K562 (cell line): ENCODE results near the gene ACR. TPM values are rescaled to one million over a fixed set of nuclear protein-coding genes. Genes with fewer than 3 reads are reported as not detected.

Experiments used
- ATAC-seq: fragments of 200-7000 bp; cut with Tn5 transposase; 3 replicates; pipeline ENCODE4 v1.9.1; 2020; ENCODE audit warnings: moderate library complexity
- BruUV-seq: library from RNA; stranded (reverse); fragments of 400-500 nt; replicated peaks from 2 replicates; lab custom pipeline; 2021; lab: Mats Ljungman, UMichigan
- CTCF ChIA-PET: fragments of 300-600 bp; formaldehyde crosslinking; extraction: SDS; loops from one replicate; lab custom pipeline; 2021; ENCODE audit warnings: low intra/inter-chr PET ratio; lab: Yijun Ruan, JAX
- POLR2A ChIA-PET: fragments of 300-600, 350-650 bp; sonication (Branson Sonifier 250); formaldehyde crosslinking; extraction: SDS; loops from one replicate; lab custom pipeline; 2021; ENCODE audit warnings: antibody characterized with exemption, inconsistent platforms; lab: Yijun Ruan, JAX
- DNase-seq, 4 experiments: peaks; one replicate each; pipeline versions ENCODE4 v3.0.0 to v3.0.0-alpha.2; 2011 to 2018; ENCODE audit warnings: low spot score in 3 of 4, mixed read lengths in 3 of 4; ENCODE audit errors: extremely low read depth in 1 of 4
- FAIRE-seq: peaks from 2 replicates; lab custom pipeline; 2011; peaks lifted over from hg19 to GRCh38; lab: Jason Lieb, UNC
- H2AFZ ChIP-seq: 2 replicates; pipeline ENCODE4 v1.6.0; 2011; ENCODE audit warnings: low read depth, low read length, control low read depth, inconsistent platforms
- H3K27ac ChIP-seq: fragments of 200-600 bp; 3 replicates; pipeline ENCODE4 v1.8.0; 2011; ENCODE audit warnings: low read depth, mild to moderate bottlenecking, control low read depth, inconsistent platforms, low read length, moderate library complexity, mixed read lengths; ENCODE audit errors: extremely low read depth
- H3K27me3 ChIP-seq, 2 experiments: fragments of 300-600 bp in 1 of 2; 2 replicates in 1 of 2; 3 replicates in 1 of 2; pipeline versions ENCODE4 v1.6.0 to v1.8.0; 2011; ENCODE audit warnings: inconsistent platforms in 2 of 2, low read length in 2 of 2, mild to moderate bottlenecking in 1 of 2, mixed read lengths in 1 of 2, moderate library complexity in 1 of 2; ENCODE audit not compliant: control insufficient read depth in 2 of 2, insufficient read depth in 2 of 2
- H3K36me3 ChIP-seq: fragments of 300-600 bp; 3 replicates; pipeline ENCODE4 v1.8.0; 2011; ENCODE audit warnings: mild to moderate bottlenecking, low read length, inconsistent platforms; ENCODE audit not compliant: control insufficient read depth, insufficient read depth
- H3K4me1 ChIP-seq, 2 experiments: fragments of 200-600 bp in 1 of 2; replicated peaks in 1 of 2; 2 replicates in 1 of 2; 3 replicates in 1 of 2; pipeline versions ENCODE4 v1.5.1 to v1.8.0; 2011; ENCODE audit warnings: inconsistent platforms in 2 of 2, low read length in 2 of 2, mild to moderate bottlenecking in 1 of 2, mixed read lengths in 1 of 2, moderate library complexity in 1 of 2; ENCODE audit not compliant: control insufficient read depth in 2 of 2, insufficient read depth in 2 of 2
- H3K4me2 ChIP-seq: 2 replicates; pipeline ENCODE4 v1.6.1; 2011; ENCODE audit warnings: low read length, control low read depth, inconsistent platforms, mixed read lengths; ENCODE audit not compliant: insufficient read depth
- H3K4me3 ChIP-seq: fragments of 200-600 bp; sonication (generic), shearing (Covaris generic); 2 replicates; pipeline ENCODE4 v1.5.1; 2016; ENCODE audit warnings: control low read depth, inconsistent platforms
- H3K79me2 ChIP-seq: fragments of 200-600 bp; 3 replicates; pipeline ENCODE4 v1.8.0; 2011; ENCODE audit warnings: low read length, inconsistent platforms; ENCODE audit not compliant: control insufficient read depth, insufficient read depth
- H3K9ac ChIP-seq, 2 experiments: 2 replicates each; pipeline versions ENCODE4 v1.6.0 to v1.6.1; 2011; ENCODE audit warnings: low read depth in 2 of 2, low read length in 2 of 2, control low read depth in 1 of 2, inconsistent platforms in 1 of 2, mild to moderate bottlenecking in 1 of 2, mixed read lengths in 1 of 2; ENCODE audit not compliant: insufficient read depth in 1 of 2
- H3K9me1 ChIP-seq: one replicate; pipeline ENCODE4 v1.6.0; 2011; ENCODE audit warnings: inconsistent platforms, mild to moderate bottlenecking, low read length, moderate library complexity; ENCODE audit not compliant: control insufficient read depth, insufficient read depth
- H3K9me3 ChIP-seq: replicated peaks from 2 replicates; pipeline ENCODE4 v1.5.1; 2011; ENCODE audit warnings: low read depth, low read length, inconsistent platforms; ENCODE audit not compliant: control insufficient read depth, insufficient read depth
- H4K20me1 ChIP-seq: replicated peaks from 2 replicates; pipeline ENCODE4 v1.6.1; 2011; ENCODE audit warnings: low read length, inconsistent platforms, mixed read lengths; ENCODE audit not compliant: control insufficient read depth, insufficient read depth
- BHLHE40 ChIP-seq: IDR thresholded peaks from 2 replicates; pipeline ENCODE4 v1.6.1; 2011; ENCODE audit warnings: low read length, improper control_type of control experiment
- ERF ChIP-seq: fragments of 450-650 bp; formaldehyde crosslinking; IDR thresholded peaks from 2 replicates; pipeline ENCODE4 v1.4.0; 2020; ENCODE audit warnings: mild to moderate bottlenecking, mixed read lengths
- MXI1 ChIP-seq: IDR thresholded peaks from 2 replicates; pipeline ENCODE4 v1.6.1; 2011; ENCODE audit warnings: low read depth, mild to moderate bottlenecking, improper control_type of control experiment, low read length
- whole genome bisulfite sequencing: fragments of 100-300 bp; shearing (Covaris generic); methylation state at CpG from one replicate; pipeline ENCODE4 v1.1.6; 2016; ENCODE audit warnings: low coverage, mixed read lengths; ENCODE audit not compliant: insufficient coverage; ENCODE audit errors: missing lambda C conversion rate; 5-methylcytosine and 5-hydroxymethylcytosine counted together
- in situ Hi-C: fragments of 300-500 bp; cut with MboI; formaldehyde crosslinking; loops from 4 replicates; pipeline ENCODE4 v1.15.0; 2018; ENCODE audit warnings: inconsistent platforms, mixed read lengths
- intact Hi-C: fragments of 100-400 bp; cut with micrococcal nuclease; formaldehyde crosslinking; loops from 2 replicates; pipeline ENCODE4 v1.14.2; 2022
- polyA plus RNA-seq, 8 experiments: library from polyadenylated mRNA; depleted of rRNA in 4 of 8; stranded (reverse) in 5 of 8; unstranded in 3 of 8; fragments of >200 nt; fragmentation: Nextera tagmentation in 2 of 8; fragmentation: Illumina TruSeq in 1 of 8; extraction: Ambion mirVana in 2 of 8; extraction: Trizol in 1 of 8; gene quantifications; 2 replicates each; pipeline versions ENCODE4 v1.2.1 to v1.2.3, GENCODE V29; 2011 to 2014; ENCODE audit warnings: inconsistent platforms in 1 of 8, missing spikeins in 1 of 8
- total RNA-seq, 7 experiments: library from RNA; depleted of rRNA in 6 of 7; stranded (reverse); fragments of >200 nt in 6 of 7; fragmentation: Illumina TruSeq in 2 of 7; extraction: Trizol in 2 of 7; gene quantifications; 2 replicates each; pipeline versions ENCODE4 v1.2.1 to v1.2.3, GENCODE V29; 2011 to 2021; ENCODE audit warnings: low replicate concordance in 1 of 7
- TF ChIP-seq, protein P1 (sequence below), 3 experiments: fragments of 200-800 bp in 1 of 3; fragments of 250-450 bp in 1 of 3; fragments of 450-650 bp in 1 of 3; sonication (Bioruptor Pico) in 1 of 3; sonication (Bioruptor generic) in 1 of 3; formaldehyde crosslinking in 1 of 3; IDR thresholded peaks; 2 replicates each; pipeline versions ENCODE4 v1.6.1 to v1.8.0; 2016 to 2022; ENCODE audit warnings: mild to moderate bottlenecking in 2 of 3, missing genetic modification characterization in 2 of 3, missing compliant biosample characterization in 1 of 3, moderate library complexity in 1 of 3
- TF ChIP-seq, protein P2 (sequence below): sonication (generic); formaldehyde crosslinking; IDR thresholded peaks from 2 replicates; pipeline ENCODE4 v1.8.0; 2022; ENCODE audit warnings: missing genetic modification reagents, mild to moderate bottlenecking, borderline replicate concordance

The ACR gene
- total and polyA plus RNA-seq, 9 of the 15 experiments (the other 6 are each of a cell fraction or from before 2014, with no cell fraction given), result not detected

DNA sequence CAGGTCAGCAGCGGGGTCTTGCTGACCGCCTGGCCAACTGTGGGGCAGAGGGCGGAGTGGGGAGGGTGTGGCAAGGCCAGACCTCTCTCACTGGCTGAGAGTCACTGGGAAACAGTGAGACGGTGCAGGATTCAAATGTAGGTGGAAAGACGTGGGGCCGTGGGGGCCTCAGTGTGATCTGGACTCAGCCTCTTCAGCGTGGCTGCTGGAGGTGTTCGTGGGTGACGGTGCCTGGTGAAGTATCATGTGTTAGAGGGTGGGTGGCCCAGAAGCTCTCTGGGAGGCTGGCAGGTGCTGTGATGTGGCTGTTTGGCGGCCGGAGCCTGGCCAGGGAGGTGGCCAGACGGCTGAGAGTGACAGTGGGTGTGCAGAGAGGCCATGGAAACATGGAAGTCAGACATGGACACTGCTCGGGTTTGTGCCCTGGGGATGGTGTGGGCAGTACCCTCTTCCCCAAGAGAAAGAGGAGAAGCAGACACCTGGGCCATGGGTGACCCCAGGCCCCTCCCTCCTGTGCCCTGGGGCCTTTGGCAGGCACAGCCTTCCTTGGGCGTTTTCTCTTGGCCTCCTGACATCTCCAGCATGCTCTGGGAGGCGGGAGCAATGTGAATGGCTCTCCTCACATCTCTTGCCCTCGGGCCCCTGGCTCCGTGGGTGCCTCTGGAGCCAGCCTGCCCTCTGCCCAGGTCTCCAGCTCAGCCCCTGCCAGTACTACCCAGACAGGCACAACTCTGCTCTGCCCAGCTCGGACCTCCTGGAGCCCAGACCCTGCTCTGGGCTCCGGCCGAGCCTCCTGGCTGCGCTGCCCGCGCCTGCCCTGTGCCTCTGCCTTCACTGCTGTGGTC, 10.1 kb upstream of the ACR start:
- no peak for ATAC-seq
- no peak overlapping the region for H3K4me3 ChIP-seq
- intact Hi-C loops, result no loop called here
- DNase-seq, result no peak
- POLR2A ChIA-PET, result interaction anchor here (1.3 kb wide), 1 partner anchor 11 kb away, joined by 6 read pairs; no protein-coding TSS in a partner anchor
- no peaks in the 10 kb centered on the region for H3K36me3 ChIP-seq
- no peak overlapping the region for H3K4me2 ChIP-seq
- in situ Hi-C loops, result no loop called here
- no peak overlapping the region for H3K27ac ChIP-seq
- peaks cover 5 to 45% of the 10 kb centered on the region in 2 experiments; a peak in 3 of 5 replicates for H3K27me3 ChIP-seq
- H3K4me1 ChIP-seq, result peaks cover 0 to 11% of the 10 kb centered on the region in 2 experiments; a peak in 3 of 5 replicates
- no peaks in the 10 kb centered on the region for H3K79me2 ChIP-seq
- no peak for FAIRE-seq
- BruUV-seq, result no TSS peak
- H2AFZ ChIP-seq, result no peak overlapping the region
- no peaks in the 10 kb centered on the region for H3K9me1 ChIP-seq
- H3K9me3 ChIP-seq, result no peaks in the 10 kb centered on the region
- 2% methylated on average over 13 of the region's 23 CpGs for WGBS
- H3K9ac ChIP-seq, result no peak overlapping the region
- H4K20me1 ChIP-seq, result no peaks in the 10 kb centered on the region
- CTCF ChIA-PET, result no interaction called here
- no peak for TF ChIP-seq BHLHE40
- TF ChIP-seq, protein P1, sequence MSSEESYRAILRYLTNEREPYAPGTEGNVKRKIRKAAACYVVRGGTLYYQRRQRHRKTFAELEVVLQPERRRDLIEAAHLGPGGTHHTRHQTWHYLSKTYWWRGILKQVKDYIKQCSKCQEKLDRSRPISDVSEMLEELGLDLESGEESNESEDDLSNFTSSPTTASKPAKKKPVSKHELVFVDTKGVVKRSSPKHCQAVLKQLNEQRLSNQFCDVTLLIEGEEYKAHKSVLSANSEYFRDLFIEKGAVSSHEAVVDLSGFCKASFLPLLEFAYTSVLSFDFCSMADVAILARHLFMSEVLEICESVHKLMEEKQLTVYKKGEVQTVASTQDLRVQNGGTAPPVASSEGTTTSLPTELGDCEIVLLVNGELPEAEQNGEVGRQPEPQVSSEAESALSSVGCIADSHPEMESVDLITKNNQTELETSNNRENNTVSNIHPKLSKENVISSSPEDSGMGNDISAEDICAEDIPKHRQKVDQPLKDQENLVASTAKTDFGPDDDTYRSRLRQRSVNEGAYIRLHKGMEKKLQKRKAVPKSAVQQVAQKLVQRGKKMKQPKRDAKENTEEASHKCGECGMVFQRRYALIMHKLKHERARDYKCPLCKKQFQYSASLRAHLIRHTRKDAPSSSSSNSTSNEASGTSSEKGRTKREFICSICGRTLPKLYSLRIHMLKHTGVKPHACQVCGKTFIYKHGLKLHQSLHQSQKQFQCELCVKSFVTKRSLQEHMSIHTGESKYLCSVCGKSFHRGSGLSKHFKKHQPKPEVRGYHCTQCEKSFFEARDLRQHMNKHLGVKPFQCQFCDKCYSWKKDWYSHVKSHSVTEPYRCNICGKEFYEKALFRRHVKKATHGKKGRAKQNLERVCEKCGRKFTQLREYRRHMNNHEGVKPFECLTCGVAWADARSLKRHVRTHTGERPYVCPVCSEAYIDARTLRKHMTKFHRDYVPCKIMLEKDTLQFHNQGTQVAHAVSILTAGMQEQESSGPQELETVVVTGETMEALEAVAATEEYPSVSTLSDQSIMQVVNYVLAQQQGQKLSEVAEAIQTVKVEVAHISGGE (CRISPR knock-in tag; IDR thresholded peaks at IDR 0.05), result no peak
- TF ChIP-seq, protein P2, sequence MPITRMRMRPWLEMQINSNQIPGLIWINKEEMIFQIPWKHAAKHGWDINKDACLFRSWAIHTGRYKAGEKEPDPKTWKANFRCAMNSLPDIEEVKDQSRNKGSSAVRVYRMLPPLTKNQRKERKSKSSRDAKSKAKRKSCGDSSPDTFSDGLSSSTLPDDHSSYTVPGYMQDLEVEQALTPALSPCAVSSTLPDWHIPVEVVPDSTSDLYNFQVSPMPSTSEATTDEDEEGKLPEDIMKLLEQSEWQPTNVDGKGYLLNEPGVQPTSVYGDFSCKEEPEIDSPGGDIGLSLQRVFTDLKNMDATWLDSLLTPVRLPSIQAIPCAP (CRISPR knock-in tag), result no peak
- TF ChIP-seq ERF (CRISPR knock-in tag), result no peak
- TF ChIP-seq MXI1, result no peak
